ENCODE results near the gene STXBP5.

STXBP5 gene

DNA sequence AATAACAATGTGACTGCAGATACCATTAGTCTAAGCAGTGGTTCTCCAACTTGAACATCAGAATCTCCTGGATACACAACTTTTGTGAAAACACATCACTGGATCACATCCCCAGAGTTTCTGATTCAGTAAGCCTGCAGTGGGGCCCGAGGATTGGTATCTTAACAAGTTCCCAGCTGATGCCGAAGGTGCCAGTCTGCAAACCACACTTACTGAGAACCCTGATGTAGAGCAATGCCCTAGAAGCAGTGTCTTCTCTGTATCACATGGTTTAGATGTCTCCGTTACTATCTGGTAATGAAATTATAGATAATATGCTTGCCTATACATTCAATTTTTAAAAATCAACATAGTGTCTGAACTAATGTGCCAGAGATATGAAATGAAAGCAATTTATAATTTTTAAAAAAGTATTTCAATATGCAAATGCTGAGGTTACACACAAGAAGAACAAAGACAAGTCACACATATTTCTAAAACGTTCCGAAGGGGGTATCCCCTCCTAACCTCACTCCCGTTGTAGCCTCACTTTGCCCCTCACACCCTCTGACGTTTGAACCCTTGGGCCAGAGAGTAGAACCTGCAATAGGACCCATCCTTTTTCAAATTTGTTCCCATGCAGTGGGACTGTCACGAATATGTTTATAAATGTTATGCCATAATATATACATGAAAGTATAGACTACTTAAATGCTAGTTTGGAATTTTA, 188.9 kb downstream of the STXBP5 start:
- H3K9ac ChIP-seq (ENCODE audit: insufficient read length, low read depth): no peak overlapping the region
- H3K36me3 ChIP-seq (ENCODE audit: insufficient read depth, insufficient read length, low read length): no peaks in the 10 kb centered on the region
- no peak for DNase-seq (ENCODE audit: low read depth, low spot score)
- no peaks in the 10 kb centered on the region for H3K9me3 ChIP-seq (ENCODE audit: insufficient read depth, low read length)
- H3K27me3 ChIP-seq (ENCODE audit: insufficient read depth, insufficient read length): no peaks in the 10 kb centered on the region
- TF ChIP-seq YY1 (IDR thresholded peaks at IDR 0.05; ENCODE audit: insufficient read depth, insufficient read length): no peak
- TF ChIP-seq SUZ12 (IDR thresholded peaks at IDR 0.05; ENCODE audit: extremely low read depth, insufficient read depth, insufficient read length): no peak
- TF ChIP-seq ZNF274 (IDR thresholded peaks at IDR 0.05; ENCODE audit: low read depth, low read length): no peak
- H3K4me1 ChIP-seq (ENCODE audit: insufficient read depth, insufficient read length): no peaks in the 10 kb centered on the region
- H3K4me3 ChIP-seq (ENCODE audit: insufficient read length, low read depth): no peak overlapping the region

DNA sequence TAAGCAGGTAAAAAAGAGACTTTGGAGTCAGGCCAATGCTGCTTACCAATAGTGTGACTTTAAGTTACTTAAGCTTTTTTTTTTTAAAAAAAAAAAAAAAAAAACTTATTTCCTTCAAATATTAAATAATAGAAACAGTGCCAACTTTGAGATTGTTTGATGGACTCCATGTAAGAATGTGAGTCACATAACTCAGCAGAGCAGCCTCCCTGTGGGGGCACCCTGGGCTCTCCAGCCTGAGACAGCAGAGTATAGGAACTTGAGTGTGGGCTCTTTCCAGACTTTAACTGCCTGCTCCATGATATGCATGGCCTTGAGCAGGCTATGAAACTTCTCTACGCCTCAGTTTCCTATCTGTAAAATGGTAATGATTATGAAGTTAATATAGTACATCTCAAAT, 190.9 kb downstream of the STXBP5 start:
- H3K9ac ChIP-seq (ENCODE audit: insufficient read length, low read depth): no peak overlapping the region
- no peak for TF ChIP-seq SUZ12 (IDR thresholded peaks at IDR 0.05; ENCODE audit: extremely low read depth, insufficient read depth, insufficient read length)
- no peak for TF ChIP-seq YY1 (IDR thresholded peaks at IDR 0.05; ENCODE audit: insufficient read depth, insufficient read length)
- TF ChIP-seq ZNF274 (IDR thresholded peaks at IDR 0.05; ENCODE audit: low read depth, low read length): no peak
- peaks cover 2% of the 10 kb centered on the region; the same call in 1 of the 2 replicates for H3K9me3 ChIP-seq (ENCODE audit: insufficient read depth, low read length)
- H3K36me3 ChIP-seq (ENCODE audit: insufficient read depth, insufficient read length, low read length): no peaks in the 10 kb centered on the region
- H3K27me3 ChIP-seq (ENCODE audit: insufficient read depth, insufficient read length): no peaks in the 10 kb centered on the region
- no peaks in the 10 kb centered on the region for H3K4me1 ChIP-seq (ENCODE audit: insufficient read depth, insufficient read length)
- DNase-seq (ENCODE audit: low read depth, low spot score): no peak
- H3K4me3 ChIP-seq (ENCODE audit: insufficient read length, low read depth): no peak overlapping the region

DNA sequence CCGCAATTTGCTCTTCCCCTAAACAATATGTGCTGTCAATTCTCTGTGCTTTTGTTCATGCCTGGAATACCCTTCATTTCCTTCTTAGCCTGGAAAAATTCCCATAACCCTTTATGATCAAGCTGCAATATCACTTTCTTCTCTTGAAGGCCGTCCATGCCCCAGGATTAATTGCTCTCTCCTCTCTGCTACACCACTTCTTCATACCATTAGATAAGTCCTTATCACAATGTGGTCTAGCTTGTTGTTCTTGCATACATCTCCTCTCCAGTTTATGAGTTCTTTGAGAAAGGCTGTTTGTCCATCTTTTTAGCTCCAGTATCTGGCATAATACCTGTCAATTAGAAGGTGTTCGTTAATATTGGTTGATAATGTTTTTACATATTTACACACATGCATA, 193.1 kb downstream of the STXBP5 start:
- no peak for DNase-seq (ENCODE audit: low read depth, low spot score)
- Histone ChIP-seq H3K27me3 (ENCODE audit: insufficient read depth, insufficient read length) (no peaks in the 10 kb centered on the region), H3K4me3 (ENCODE audit: insufficient read length, low read depth) (no peak overlapping the region), H3K9me3 (ENCODE audit: insufficient read depth, low read length) (peaks cover 13% of the 10 kb centered on the region; the same call in 1 of the 2 replicates), H3K9ac (ENCODE audit: insufficient read length, low read depth) (no peak overlapping the region), H3K36me3 (ENCODE audit: insufficient read depth, insufficient read length, low read length) (no peaks in the 10 kb centered on the region), H3K4me1 (ENCODE audit: insufficient read depth, insufficient read length) (no peaks in the 10 kb centered on the region)
- TF ChIP-seq ZNF274 (IDR thresholded peaks at IDR 0.05; ENCODE audit: low read depth, low read length) (no peak), SUZ12 (IDR thresholded peaks at IDR 0.05; ENCODE audit: extremely low read depth, insufficient read depth, insufficient read length) (no peak), YY1 (IDR thresholded peaks at IDR 0.05; ENCODE audit: insufficient read depth, insufficient read length) (no peak)

DNA sequence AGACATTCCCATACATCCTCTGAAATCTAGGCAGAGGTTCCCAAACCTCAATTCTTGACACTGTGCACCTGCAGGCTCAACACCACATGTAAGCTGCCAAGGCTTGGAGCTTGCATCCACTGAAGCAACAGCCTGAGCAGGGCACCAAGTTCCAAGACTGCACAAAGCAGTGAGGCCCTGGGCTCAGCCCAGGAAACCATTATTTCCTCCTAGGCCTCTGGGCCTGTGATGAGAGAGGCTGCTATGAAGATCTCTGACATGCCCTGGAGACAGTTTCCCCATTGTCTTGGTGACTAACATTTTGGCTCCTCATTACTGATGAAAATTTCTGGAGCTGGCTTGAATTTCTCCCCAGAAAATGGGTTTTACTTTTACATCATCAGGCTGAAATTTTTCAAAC, 196.8 kb downstream of the STXBP5 start:
- no peak overlapping the region for H3K9ac ChIP-seq (ENCODE audit: insufficient read length, low read depth)
- H3K9me3 ChIP-seq (ENCODE audit: insufficient read depth, low read length): peaks cover 13% of the 10 kb centered on the region; the same call in 1 of the 2 replicates
- no peak for DNase-seq (ENCODE audit: low read depth, low spot score)
- no peak for TF ChIP-seq YY1 (IDR thresholded peaks at IDR 0.05; ENCODE audit: insufficient read depth, insufficient read length)
- TF ChIP-seq SUZ12 (IDR thresholded peaks at IDR 0.05; ENCODE audit: extremely low read depth, insufficient read depth, insufficient read length): no peak
- no peak for TF ChIP-seq ZNF274 (IDR thresholded peaks at IDR 0.05; ENCODE audit: low read depth, low read length)
- no peak overlapping the region for H3K4me3 ChIP-seq (ENCODE audit: insufficient read length, low read depth)
- no peaks in the 10 kb centered on the region for H3K4me1 ChIP-seq (ENCODE audit: insufficient read depth, insufficient read length)
- no peaks in the 10 kb centered on the region for H3K27me3 ChIP-seq (ENCODE audit: insufficient read depth, insufficient read length)
- no peaks in the 10 kb centered on the region for H3K36me3 ChIP-seq (ENCODE audit: insufficient read depth, insufficient read length, low read length)

DNA sequence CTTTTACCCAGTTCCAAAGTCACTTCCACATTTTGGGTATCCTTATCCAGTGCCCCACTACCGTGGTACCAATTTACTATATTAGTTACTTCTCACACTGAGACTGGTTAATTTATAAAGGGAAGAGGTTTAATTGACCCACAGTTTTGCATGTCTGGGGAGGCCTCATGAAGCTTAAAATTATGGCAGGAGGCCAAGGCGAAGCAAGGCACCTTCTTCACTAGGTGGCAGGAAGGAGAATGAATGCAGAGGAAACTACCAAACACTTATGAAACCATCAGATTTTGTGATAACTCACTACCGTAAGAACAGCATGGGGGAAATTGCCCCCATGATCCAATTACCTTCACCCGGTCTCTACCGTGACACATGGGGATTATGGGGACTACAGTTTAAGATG, 197.6 kb downstream of the STXBP5 start:
- Histone ChIP-seq H3K4me1 (ENCODE audit: insufficient read depth, insufficient read length) (no peaks in the 10 kb centered on the region), H3K27me3 (ENCODE audit: insufficient read depth, insufficient read length) (no peaks in the 10 kb centered on the region), H3K4me3 (ENCODE audit: insufficient read length, low read depth) (no peak overlapping the region), H3K9me3 (ENCODE audit: insufficient read depth, low read length) (peaks cover 13% of the 10 kb centered on the region; the same call in 1 of the 2 replicates), H3K9ac (ENCODE audit: insufficient read length, low read depth) (no peak overlapping the region), H3K36me3 (ENCODE audit: insufficient read depth, insufficient read length, low read length) (no peaks in the 10 kb centered on the region)
- DNase-seq (ENCODE audit: low read depth, low spot score): no peak
- TF ChIP-seq SUZ12 (IDR thresholded peaks at IDR 0.05; ENCODE audit: extremely low read depth, insufficient read depth, insufficient read length) (no peak), ZNF274 (IDR thresholded peaks at IDR 0.05; ENCODE audit: low read depth, low read length) (no peak), YY1 (IDR thresholded peaks at IDR 0.05; ENCODE audit: insufficient read depth, insufficient read length) (no peak)

DNA sequence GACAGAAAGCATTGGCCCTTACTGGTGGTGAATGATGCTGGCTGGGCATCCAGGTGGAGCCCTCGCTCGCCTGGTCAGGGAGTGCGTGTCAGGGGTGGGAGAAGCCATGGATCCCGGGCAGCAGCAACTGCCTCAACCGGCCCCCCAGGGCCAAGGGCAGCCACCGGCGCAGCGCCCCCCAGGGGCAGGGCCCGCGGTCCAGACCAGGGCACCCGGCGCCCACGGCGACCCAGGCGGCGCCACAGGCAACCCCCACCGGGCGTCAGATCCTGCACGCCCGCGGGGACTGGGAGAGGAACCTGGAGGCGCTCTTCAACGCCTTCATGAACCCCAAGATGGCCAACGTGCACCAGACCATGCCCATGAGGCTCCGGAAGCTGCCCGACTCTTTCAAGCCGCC, 202.6 kb downstream of the STXBP5 start:
- no peak overlapping the region for H3K9ac ChIP-seq (ENCODE audit: insufficient read length, low read depth)
- DNase-seq (ENCODE audit: low read depth, low spot score): no peak
- no peak overlapping the region for H3K4me3 ChIP-seq (ENCODE audit: insufficient read length, low read depth)
- TF ChIP-seq SUZ12 (IDR thresholded peaks at IDR 0.05; ENCODE audit: extremely low read depth, insufficient read depth, insufficient read length): no peak
- TF ChIP-seq ZNF274 (IDR thresholded peaks at IDR 0.05; ENCODE audit: low read depth, low read length): no peak
- no peak for TF ChIP-seq YY1 (IDR thresholded peaks at IDR 0.05; ENCODE audit: insufficient read depth, insufficient read length)
- no peaks in the 10 kb centered on the region for H3K9me3 ChIP-seq (ENCODE audit: insufficient read depth, low read length)
- no peaks in the 10 kb centered on the region for H3K4me1 ChIP-seq (ENCODE audit: insufficient read depth, insufficient read length)
- no peaks in the 10 kb centered on the region for H3K27me3 ChIP-seq (ENCODE audit: insufficient read depth, insufficient read length)
- no peaks in the 10 kb centered on the region for H3K36me3 ChIP-seq (ENCODE audit: insufficient read depth, insufficient read length, low read length)

DNA sequence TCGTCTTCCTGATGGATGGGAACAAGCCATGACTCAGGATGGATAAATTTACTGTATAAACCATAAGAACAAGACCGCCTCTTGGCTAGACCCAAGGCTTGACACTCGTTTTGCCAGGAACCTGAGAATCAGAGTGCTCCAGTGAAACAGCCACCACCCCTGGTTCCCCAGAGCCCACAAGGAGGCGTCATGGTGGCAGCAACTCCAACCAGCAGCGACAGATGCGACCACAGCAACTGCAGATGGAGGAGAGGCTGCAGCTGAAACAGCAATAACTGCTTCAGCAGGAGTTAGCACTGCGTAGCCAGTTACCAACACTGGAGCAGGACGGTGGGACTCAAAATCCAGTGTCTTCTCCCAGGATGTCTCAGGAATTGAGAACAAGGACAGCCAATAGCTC, 203.4 kb downstream of the STXBP5 start:
- no peaks in the 10 kb centered on the region for H3K36me3 ChIP-seq (ENCODE audit: insufficient read depth, insufficient read length, low read length)
- no peaks in the 10 kb centered on the region for H3K9me3 ChIP-seq (ENCODE audit: insufficient read depth, low read length)
- no peak for TF ChIP-seq ZNF274 (IDR thresholded peaks at IDR 0.05; ENCODE audit: low read depth, low read length)
- TF ChIP-seq YY1 (IDR thresholded peaks at IDR 0.05; ENCODE audit: insufficient read depth, insufficient read length): no peak
- no peak for TF ChIP-seq SUZ12 (IDR thresholded peaks at IDR 0.05; ENCODE audit: extremely low read depth, insufficient read depth, insufficient read length)
- DNase-seq (ENCODE audit: low read depth, low spot score): no peak
- no peaks in the 10 kb centered on the region for H3K4me1 ChIP-seq (ENCODE audit: insufficient read depth, insufficient read length)
- H3K4me3 ChIP-seq (ENCODE audit: insufficient read length, low read depth): no peak overlapping the region
- H3K27me3 ChIP-seq (ENCODE audit: insufficient read depth, insufficient read length): no peaks in the 10 kb centered on the region
- no peak overlapping the region for H3K9ac ChIP-seq (ENCODE audit: insufficient read length, low read depth)
